H9 (cell line): Measurements from ENCODE around the gene ZNF407. TPM values are rescaled to one million over a fixed set of nuclear protein-coding genes. Genes with fewer than 3 reads are reported as not detected.

Experiments
- DNase-seq: peaks from one replicate; pipeline ENCODE4 v3.0.0-alpha.2; 2017
- H2AFZ ChIP-seq: one replicate; pipeline ENCODE4 v1.6.1; 2013; ENCODE audit warnings: mild to moderate bottlenecking, low read length, control low read depth, moderate library complexity
- H2AK5ac ChIP-seq: 2 replicates; pipeline ENCODE4 v1.6.1; 2013; ENCODE audit warnings: low read length, control low read depth, mixed read lengths; ENCODE audit not compliant: insufficient read length
- H2BK120ac ChIP-seq: one replicate; pipeline ENCODE4 v1.6.1; 2013; ENCODE audit warnings: low read depth, mild to moderate bottlenecking, low read length, control low read depth, inconsistent platforms; ENCODE audit not compliant: poor library complexity, severe bottlenecking
- H2BK12ac ChIP-seq: 2 replicates; pipeline ENCODE4 v1.6.1; 2013; ENCODE audit warnings: low read length, control low read depth, mixed read lengths, low read depth; ENCODE audit not compliant: insufficient read length
- H2BK15ac ChIP-seq: 2 replicates; pipeline ENCODE4 v1.6.1; 2013; ENCODE audit warnings: low read depth, low read length, control low read depth
- H2BK20ac ChIP-seq: one replicate; pipeline ENCODE4 v1.6.1; 2013; ENCODE audit warnings: low read depth, mild to moderate bottlenecking, low read length, control low read depth, inconsistent platforms; ENCODE audit not compliant: poor library complexity, severe bottlenecking
- H2BK5ac ChIP-seq: 2 replicates; pipeline ENCODE4 v1.6.1; 2013; ENCODE audit warnings: low read length, control low read depth, mixed read lengths; ENCODE audit not compliant: insufficient read length
- H3K14ac ChIP-seq: 2 replicates; pipeline ENCODE4 v1.6.1; 2013; ENCODE audit warnings: low read length, control low read depth; ENCODE audit not compliant: insufficient read depth
- H3K18ac ChIP-seq: 2 replicates; pipeline ENCODE4 v1.6.1; 2013; ENCODE audit warnings: low read depth, mild to moderate bottlenecking, mixed read lengths, low read length, control low read depth; ENCODE audit not compliant: insufficient read length
- H3K23ac ChIP-seq: 2 replicates; pipeline ENCODE4 v1.6.1; 2013; ENCODE audit warnings: low read length, control low read depth, mixed read lengths, low read depth; ENCODE audit not compliant: insufficient read length
- H3K23me2 ChIP-seq: 2 replicates; pipeline ENCODE4 v1.6.1; 2013; ENCODE audit warnings: low read depth, mild to moderate bottlenecking, mixed read lengths, low read length, control low read depth; ENCODE audit not compliant: insufficient read length, poor library complexity, severe bottlenecking
- H3K27ac ChIP-seq: 2 replicates; pipeline ENCODE4 v1.5.1; 2013; ENCODE audit warnings: low read length, control low read depth, mixed read lengths, low read depth; ENCODE audit not compliant: insufficient read length
- H3K27me3 ChIP-seq: 2 replicates; pipeline ENCODE4 v1.6.1; 2013; ENCODE audit warnings: low read length, control low read depth, inconsistent platforms; ENCODE audit not compliant: insufficient read depth
- H3K4ac ChIP-seq: 2 replicates; pipeline ENCODE4 v1.6.1; 2013; ENCODE audit warnings: low read depth, mild to moderate bottlenecking, control low read depth, inconsistent platforms, low read length, moderate library complexity
- H3K4me1 ChIP-seq: 2 replicates; pipeline ENCODE4 v1.6.1; 2013; ENCODE audit warnings: low read length, control low read depth, inconsistent platforms; ENCODE audit not compliant: insufficient read depth
- H3K4me2 ChIP-seq: 2 replicates; pipeline ENCODE4 v1.6.1; 2013; ENCODE audit warnings: low read length, control low read depth, mixed read lengths; ENCODE audit not compliant: insufficient read length, insufficient read depth
- H3K56ac ChIP-seq: 2 replicates; pipeline ENCODE4 v1.6.1; 2013; ENCODE audit warnings: low read depth, mild to moderate bottlenecking, mixed read lengths, low read length, control low read depth; ENCODE audit not compliant: insufficient read length
- H3K79me1 ChIP-seq: 2 replicates; pipeline ENCODE4 v1.6.1; 2013; ENCODE audit warnings: low read depth, mild to moderate bottlenecking, moderate library complexity, low read length, control low read depth, inconsistent platforms; ENCODE audit not compliant: insufficient read depth, poor library complexity, severe bottlenecking
- H3K79me2 ChIP-seq: 2 replicates; pipeline ENCODE4 v1.6.1; 2013; ENCODE audit warnings: low read length, control low read depth, inconsistent platforms; ENCODE audit not compliant: insufficient read depth
- H3K9ac ChIP-seq: 2 replicates; pipeline ENCODE4 v1.6.1; 2013; ENCODE audit warnings: low read length, control low read depth, mixed read lengths; ENCODE audit not compliant: insufficient read length; ENCODE audit errors: extremely low read depth
- H3K9me3 ChIP-seq: one replicate; pipeline ENCODE4 v1.6.1; 2013; ENCODE audit warnings: low read depth, low read length, inconsistent platforms; ENCODE audit not compliant: control insufficient read depth
- H3T11ph ChIP-seq: one replicate; pipeline ENCODE4 v1.6.1; 2013; ENCODE audit warnings: mild to moderate bottlenecking, low read length, control low read depth, inconsistent platforms
- H4K20me1 ChIP-seq: one replicate; pipeline ENCODE4 v1.6.1; 2013; ENCODE audit not compliant: control insufficient read depth, insufficient read length, insufficient read depth
- H4K5ac ChIP-seq: 2 replicates; pipeline ENCODE4 v1.6.1; 2013; ENCODE audit warnings: low read depth, mild to moderate bottlenecking, mixed read lengths, low read length, control low read depth; ENCODE audit not compliant: insufficient read length
- H4K8ac ChIP-seq: replicated peaks from 2 replicates; pipeline ENCODE4 v1.6.1; 2013; ENCODE audit warnings: low read length, control low read depth, mixed read lengths, low read depth; ENCODE audit not compliant: insufficient read length
- H4K91ac ChIP-seq: 2 replicates; pipeline ENCODE4 v1.6.1; 2013; ENCODE audit warnings: low read depth, mild to moderate bottlenecking, moderate library complexity, mixed read lengths, low read length, control low read depth; ENCODE audit not compliant: insufficient read length
- H3K27ac Mint-ChIP-seq, 3 experiments: 2 replicates in 2 of 3; 3 replicates in 1 of 3; pipeline ENCODE4 v1.8.0; 2020 to 2021; ENCODE audit warnings: mixed read lengths in 3 of 3, mild to moderate bottlenecking in 1 of 3, moderate library complexity in 1 of 3
- H3K27me3 Mint-ChIP-seq: 2 replicates; pipeline ENCODE4 v1.8.0; 2021; ENCODE audit warnings: low read depth, mild to moderate bottlenecking, moderate library complexity, mixed read lengths
- H3K36me3 Mint-ChIP-seq, 3 experiments: 2 replicates in 2 of 3; 3 replicates in 1 of 3; pipeline ENCODE4 v1.8.0; 2020 to 2021; ENCODE audit warnings: low read depth in 3 of 3, mixed read lengths in 3 of 3; ENCODE audit not compliant: insufficient read depth in 1 of 3
- H3K4me1 Mint-ChIP-seq, 2 experiments: 2 replicates each; pipeline ENCODE4 v1.8.0; 2020; ENCODE audit warnings: mixed read lengths in 2 of 2
- H3K4me3 Mint-ChIP-seq, 2 experiments: 2 replicates in 1 of 2; 3 replicates in 1 of 2; pipeline ENCODE4 v1.8.0; 2020 to 2021; ENCODE audit warnings: mild to moderate bottlenecking in 2 of 2, mixed read lengths in 2 of 2, moderate library complexity in 1 of 2
- H3K9me3 Mint-ChIP-seq, 2 experiments: 2 replicates in 1 of 2; 3 replicates in 1 of 2; pipeline ENCODE4 v1.8.0; 2020; ENCODE audit warnings: mild to moderate bottlenecking in 2 of 2, mixed read lengths in 2 of 2, moderate library complexity in 1 of 2
- WGBS: extraction: QIAGEN DNeasy Blood & Tissue Kit; methylation state at CpG from one replicate; pipeline ENCODE4 v1.1.7; 2013; ENCODE audit warnings: missing lambda C conversion rate, low lambda C conversion rate, mixed read lengths; ENCODE audit not compliant: insufficient read length; ENCODE audit errors: extremely low coverage; 5-methylcytosine and 5-hydroxymethylcytosine counted together
- total RNA-seq: library from RNA; stranded (reverse); gene quantifications from 2 replicates; pipeline ENCODE4 v1.2.1, GENCODE V29; 2021
- TF ChIP-seq, protein P1 (sequence below): fragments of 200-600 bp; sonication (generic); conservative IDR thresholded peaks from 3 replicates; pipeline ENCODE4 v1.8.0; 2021; ENCODE audit warnings: antibody characterized with exemption, mild to moderate bottlenecking

ZNF407 gene
- total RNA-seq, 1 experiment from 2014 or later, result 8.7 TPM

DNA sequence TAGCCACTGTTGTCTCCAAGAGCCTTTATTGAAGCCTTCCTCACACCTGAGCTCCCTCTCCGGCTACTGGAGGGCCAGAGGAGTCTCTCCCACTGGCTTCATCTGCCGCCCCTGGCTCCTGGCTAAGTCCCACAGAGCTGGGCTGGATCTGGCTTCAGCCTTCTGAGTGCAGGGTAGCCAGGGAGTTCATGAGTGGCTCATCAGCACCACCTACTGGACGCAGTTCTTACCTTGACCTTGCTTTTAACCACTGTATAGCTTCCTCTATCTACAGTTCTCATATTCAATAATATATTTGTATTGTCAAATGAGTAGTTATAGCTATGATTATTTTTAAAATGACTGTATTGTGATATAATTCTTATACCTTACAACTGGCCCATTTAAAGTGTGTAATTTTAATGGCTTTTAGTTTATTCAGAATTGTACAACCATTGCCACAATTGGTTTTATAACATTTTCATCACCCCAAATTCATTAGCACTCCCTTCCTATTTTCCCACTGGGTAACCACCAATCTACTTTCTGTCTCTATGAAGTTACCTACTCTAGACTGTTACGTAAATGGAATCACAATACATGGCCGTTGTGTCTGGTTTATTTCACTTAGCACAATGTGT lies 45.6 kb upstream of the ZNF407 start:
- H2BK20ac ChIP-seq, result no peak overlapping the region
- no peak overlapping the region for H3K18ac ChIP-seq
- no peak overlapping the region for H3K56ac ChIP-seq
- H3K36me3 Mint-ChIP-seq, result peaks cover 10 to 27% (median 18%) of the 10 kb centered on the region in 3 experiments
- H3K4me1 Mint-ChIP-seq, result no peaks in the 10 kb centered on the region; a peak in 1 of 4 replicates
- no peak overlapping the region for H3K4me2 ChIP-seq
- H3T11ph ChIP-seq, result no peak overlapping the region
- peaks cover 11% of the 10 kb centered on the region for H3K27me3 Mint-ChIP-seq
- H3K4ac ChIP-seq, result no peak overlapping the region
- no peak overlapping the region for H3K4me3 Mint-ChIP-seq
- no peak overlapping the region for H3K27ac ChIP-seq
- no peaks in the 10 kb centered on the region for H3K79me1 ChIP-seq
- peaks cover 39 to 46% of the 10 kb centered on the region in 2 experiments for H3K9me3 Mint-ChIP-seq
- no peaks in the 10 kb centered on the region for H4K20me1 ChIP-seq
- no peak overlapping the region for H3K14ac ChIP-seq
- H2BK15ac ChIP-seq, result no peak overlapping the region
- TF ChIP-seq, protein P1, sequence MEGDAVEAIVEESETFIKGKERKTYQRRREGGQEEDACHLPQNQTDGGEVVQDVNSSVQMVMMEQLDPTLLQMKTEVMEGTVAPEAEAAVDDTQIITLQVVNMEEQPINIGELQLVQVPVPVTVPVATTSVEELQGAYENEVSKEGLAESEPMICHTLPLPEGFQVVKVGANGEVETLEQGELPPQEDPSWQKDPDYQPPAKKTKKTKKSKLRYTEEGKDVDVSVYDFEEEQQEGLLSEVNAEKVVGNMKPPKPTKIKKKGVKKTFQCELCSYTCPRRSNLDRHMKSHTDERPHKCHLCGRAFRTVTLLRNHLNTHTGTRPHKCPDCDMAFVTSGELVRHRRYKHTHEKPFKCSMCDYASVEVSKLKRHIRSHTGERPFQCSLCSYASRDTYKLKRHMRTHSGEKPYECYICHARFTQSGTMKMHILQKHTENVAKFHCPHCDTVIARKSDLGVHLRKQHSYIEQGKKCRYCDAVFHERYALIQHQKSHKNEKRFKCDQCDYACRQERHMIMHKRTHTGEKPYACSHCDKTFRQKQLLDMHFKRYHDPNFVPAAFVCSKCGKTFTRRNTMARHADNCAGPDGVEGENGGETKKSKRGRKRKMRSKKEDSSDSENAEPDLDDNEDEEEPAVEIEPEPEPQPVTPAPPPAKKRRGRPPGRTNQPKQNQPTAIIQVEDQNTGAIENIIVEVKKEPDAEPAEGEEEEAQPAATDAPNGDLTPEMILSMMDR, result peak; percentile 90
- H4K5ac ChIP-seq, result no peak overlapping the region
- no peaks in the 10 kb centered on the region for H3K27me3 ChIP-seq
- H2BK12ac ChIP-seq, result no peak overlapping the region
- no peaks in the 10 kb centered on the region for H3K23me2 ChIP-seq
- WGBS, result no CpG with 5 or more reads among the region's 5 CpGs
- H4K8ac ChIP-seq, result no peak overlapping the region
- H2AK5ac ChIP-seq, result no peak overlapping the region
- no peak overlapping the region for H2BK5ac ChIP-seq
- no peak overlapping the region; a peak in 1 of 7 replicates for H3K27ac Mint-ChIP-seq
- H3K9ac ChIP-seq, result no peak overlapping the region
- peaks cover 10% of the 10 kb centered on the region for H3K9me3 ChIP-seq
- DNase-seq, result peak; percentile 82
- no peak overlapping the region for H2BK120ac ChIP-seq
- no peaks in the 10 kb centered on the region for H3K4me1 ChIP-seq
- H3K23ac ChIP-seq, result no peak overlapping the region
- no peaks in the 10 kb centered on the region for H3K79me2 ChIP-seq
- no peak overlapping the region for H4K91ac ChIP-seq
- no peak overlapping the region for H2AFZ ChIP-seq
